Measurements from ENCODE around the gene RNF224.
"Not testable (repeated sequence)": the region's sequence is repeated elsewhere in the genome, so short reads cannot be mapped to it uniquely, and the experiment has no call there.

Gene RNF224

GRCh38 chr9:137228968-137229896 lies 1.9 kb downstream of the RNF224 start:
- no peak for DNase-seq

DNA sequence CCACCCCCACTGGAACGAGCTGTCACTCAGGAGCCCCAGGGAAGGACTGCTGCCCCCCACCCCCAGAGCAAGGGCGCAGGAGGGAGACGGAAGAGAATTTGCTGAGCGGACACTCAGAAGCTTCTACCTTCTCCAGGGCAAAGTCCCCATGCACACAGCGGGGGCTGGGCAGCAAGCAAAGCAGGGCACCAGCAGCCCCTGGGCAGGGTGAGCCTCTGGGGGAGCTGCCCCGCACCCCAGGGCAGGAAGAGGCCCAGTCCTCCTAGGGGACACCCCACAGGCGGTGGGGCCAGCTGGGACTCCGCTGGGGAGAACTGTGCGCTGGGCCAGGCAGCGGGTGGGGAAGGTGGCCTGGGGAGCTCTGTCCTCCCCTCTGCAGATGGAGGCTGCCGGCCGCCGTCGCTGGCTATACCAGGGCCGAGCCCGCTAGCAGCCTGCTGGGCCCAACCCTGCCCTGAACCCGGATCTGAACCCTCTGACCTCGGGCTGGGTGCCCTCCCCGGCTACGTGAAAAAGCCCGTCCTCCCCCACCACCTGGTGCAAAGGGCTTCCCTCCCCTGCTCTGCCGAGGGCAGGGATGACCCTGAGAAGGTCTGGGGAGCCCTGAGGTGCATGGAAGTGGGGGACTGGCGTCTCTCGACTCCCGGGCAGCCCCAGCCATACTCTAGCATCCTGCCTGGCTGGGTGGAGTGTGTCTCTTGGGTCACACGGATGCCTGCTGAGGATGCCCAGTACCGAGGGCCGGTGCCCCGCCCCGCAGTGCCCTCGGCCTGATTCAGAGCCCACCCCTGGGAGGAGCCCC lies 2.8 kb downstream of the RNF224 start:
- no peak for DNase-seq

GRCh38 chr9:137230705-137231371 lies 3.5 kb downstream of the RNF224 start, which contains the start of gene SLC34A3:
Gene SLC34A3 (plus strand): TSS chr9:137230901. CDS start chr9:137231703, 802 bp downstream.
- no peak for DNase-seq

GRCh38 chr9:137231372-137232039 lies 4.2 kb downstream of the RNF224 start:
- no peak for DNase-seq

DNA sequence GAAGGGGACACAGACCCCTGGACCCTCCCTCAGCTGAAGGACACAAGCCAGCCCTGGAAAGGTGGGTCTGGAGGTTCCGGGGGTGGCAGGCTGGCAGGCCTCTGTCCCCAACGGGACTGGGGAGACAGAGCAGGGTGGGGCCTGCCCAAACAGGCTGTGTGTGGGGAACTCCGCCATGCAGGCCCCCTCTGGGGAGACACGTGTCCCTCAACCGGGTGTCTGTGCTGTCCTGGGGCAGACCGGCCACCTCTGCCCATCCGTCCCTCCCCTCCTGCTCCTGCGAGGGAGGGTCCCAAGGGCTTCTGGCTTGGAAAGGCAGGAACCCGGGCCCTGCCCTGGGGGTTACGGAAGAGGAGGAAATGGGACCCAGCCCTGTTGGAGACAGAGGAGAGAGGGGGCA lies 4.8 kb downstream of the RNF224 start:
- DNase-seq = no peak

- DNase-seq = no peak
Measured at GRCh38 chr9:137232510-137232909, 5.2 kb downstream of the RNF224 start.

DNA sequence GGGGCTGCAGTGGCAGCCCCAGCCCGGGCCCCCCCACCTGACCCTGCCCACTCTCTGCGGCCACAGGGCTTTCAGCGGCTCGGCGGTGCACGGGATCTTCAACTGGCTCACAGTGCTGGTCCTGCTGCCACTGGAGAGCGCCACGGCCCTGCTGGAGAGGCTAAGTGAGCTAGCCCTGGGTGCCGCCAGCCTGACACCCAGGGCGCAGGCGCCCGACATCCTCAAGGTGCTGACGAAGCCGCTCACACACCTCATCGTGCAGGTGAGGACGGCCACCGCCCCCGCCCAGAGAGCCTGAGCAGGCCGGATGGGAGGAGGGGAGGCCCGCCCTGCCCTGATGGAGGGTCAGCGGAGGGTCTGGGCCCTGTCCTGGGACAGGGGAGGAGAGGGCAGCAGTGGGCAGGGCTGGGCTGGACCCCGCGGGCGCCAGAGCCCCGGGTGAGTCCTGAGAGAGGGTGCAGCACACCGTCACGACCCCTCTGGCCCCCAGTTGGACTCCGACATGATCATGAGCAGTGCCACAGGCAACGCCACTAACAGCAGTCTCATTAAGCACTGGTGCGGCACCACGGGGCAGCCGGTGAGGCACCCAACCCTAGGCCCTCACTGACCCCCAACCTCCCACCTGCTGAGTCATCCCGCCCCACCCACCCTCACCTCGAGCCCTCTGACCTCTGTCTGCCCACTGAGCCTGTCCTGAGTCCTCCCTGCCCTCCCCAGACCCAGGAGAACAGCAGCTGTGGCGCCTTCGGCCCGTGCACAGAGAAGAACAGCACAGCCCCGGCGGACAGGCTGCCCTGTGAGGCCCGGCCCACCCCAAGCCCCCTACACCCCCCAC lies 6.1 kb downstream of the RNF224 start:
- no peak for DNase-seq

DNA sequence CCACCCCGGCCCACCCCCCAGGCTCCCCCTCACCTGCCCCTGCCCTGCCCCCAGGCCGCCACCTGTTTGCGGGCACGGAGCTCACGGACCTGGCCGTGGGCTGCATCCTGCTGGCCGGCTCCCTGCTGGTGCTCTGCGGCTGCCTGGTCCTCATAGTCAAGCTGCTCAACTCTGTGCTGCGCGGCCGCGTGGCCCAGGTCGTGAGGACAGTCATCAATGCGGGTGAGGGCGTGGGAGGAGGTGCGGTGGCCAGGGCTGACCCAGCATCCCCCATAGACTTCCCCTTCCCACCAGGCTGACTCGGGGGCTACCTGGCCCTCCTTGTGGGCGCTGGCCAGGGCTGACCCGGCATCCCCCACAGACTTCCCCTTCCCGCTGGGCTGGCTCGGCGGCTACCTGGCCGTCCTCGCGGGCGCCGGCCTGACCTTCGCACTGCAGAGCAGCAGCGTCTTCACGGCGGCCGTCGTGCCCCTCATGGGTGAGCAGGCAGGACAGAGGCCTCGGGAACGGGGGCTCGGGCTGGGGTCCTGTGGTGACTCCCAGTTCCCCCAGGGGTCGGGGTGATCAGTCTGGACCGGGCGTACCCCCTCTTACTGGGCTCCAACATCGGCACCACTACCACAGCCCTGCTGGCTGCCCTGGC lies 6.9 kb downstream of the RNF224 start:
- no peak for DNase-seq

- DNase-seq = no peak
Measured at GRCh38 chr9:137234758-137235423, 7.6 kb downstream of the RNF224 start.

GRCh38 chr9:137235424-137236237 lies 8.3 kb downstream of the RNF224 start:
- no peak for DNase-seq

- peak; percentile 52 for DNase-seq
Measured at GRCh38 chr9:137236238-137236935, 9.1 kb downstream of the RNF224 start.

GRCh38 chr9:137236936-137237421 lies 9.7 kb downstream of the RNF224 start:
- DNase-seq = no peak

DNA sequence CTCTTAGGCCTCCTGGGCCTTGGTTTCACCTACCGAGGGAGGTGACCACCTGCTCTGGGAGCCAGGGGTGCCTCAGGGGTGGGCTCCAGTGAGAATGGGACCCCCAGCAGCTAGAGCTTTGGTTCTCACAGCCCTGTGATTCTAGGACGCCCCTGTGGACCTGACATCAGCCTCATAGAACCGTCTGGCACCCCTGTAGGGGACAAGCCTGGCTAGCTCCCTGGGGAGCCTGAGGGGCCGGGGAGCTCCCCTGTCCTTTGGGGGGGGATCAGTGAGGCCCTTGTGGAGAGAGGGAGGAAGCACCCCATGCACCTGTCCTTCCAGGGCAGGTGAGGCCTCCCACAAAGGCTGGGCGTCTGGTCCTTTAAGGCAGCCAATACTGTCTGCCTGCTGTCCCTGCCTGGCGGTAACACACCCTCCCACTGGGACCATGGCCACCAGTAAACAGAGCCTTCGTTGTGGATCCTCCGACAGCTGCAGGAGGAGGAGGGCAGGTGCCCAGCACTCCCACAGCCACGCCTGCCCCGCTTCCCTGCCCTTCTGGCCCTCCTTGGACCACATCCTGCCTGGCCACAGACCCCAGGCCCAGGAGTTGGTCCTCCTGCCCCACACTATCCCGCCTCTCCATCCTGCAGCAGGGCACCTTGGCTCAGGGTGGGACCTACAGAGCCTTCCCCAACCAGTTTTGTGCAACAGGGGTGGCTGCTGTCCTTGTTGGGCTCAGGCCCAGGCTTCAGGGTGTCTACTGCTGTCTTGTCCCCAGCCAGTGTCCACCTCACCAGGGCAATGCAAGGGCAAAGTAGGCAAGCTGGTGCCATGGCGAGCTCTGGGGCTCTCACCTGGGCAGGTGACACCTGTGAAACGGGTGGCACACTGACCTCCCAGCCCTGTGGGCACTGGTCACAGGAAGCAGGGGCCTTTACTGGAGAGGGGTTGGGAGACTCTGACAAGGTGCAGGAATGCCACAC lies 10.7 kb downstream of the RNF224 start:
- no peak for DNase-seq

DNA sequence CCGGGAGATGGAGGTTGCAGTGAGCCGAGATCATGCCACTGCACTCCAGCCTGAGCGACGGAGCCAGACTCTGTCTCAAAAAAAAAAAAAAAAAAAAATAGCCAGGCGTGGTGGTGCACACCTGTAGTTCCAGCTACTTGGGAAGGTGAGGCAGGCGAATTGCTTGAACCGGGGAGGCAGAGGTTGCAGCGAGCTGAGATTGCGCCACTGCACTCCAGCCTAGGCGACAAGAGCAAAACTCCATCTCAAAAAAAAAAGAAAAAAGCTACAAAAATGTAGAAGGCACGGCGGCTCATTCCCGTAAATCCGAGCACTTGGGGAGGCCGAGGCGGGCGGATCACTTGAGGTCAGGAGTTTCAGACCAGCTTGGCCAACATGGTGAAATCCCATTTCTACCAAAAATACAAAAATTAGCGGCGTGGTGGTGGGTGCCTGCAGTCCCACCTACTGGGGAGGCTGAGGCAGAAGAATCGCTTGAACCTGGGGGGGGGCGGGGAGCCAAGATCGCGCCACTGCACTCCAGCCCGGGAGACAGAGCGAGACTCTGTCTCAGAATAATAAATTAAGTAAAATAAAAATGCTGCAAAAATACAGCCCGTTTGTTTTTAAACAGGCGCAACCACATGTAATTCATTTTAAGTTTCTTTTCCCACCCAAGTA lies 12.4 kb downstream of the RNF224 start:
- not testable (repeated sequence) for DNase-seq

DNA sequence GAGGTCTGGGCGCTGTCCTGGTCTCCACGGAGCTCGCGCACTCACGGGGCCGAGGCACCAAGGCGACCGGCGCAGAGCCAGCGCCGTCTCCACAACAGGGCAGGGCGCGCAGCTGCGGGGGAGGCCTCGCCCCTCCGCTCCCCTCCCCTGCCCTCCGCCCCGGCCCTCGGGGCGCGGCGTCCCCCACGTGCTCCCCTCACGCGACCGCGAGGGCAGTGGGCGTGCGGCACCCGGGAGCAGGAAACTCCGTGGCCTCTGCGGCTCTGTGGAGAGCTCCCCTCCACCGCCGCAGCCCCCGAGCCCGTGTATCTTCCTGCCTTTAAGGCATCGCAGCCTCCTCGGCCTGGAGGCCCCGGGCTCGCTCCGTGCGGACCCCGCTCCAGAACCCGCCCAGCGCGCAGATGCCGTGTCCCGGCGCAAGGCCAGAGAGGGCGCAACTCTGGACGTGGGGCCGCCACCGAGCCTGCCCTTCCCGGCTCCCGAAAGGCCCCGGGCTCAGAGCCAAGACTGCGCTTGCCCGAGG lies 13.1 kb downstream of the RNF224 start:
- DNase-seq = no peak

DNA sequence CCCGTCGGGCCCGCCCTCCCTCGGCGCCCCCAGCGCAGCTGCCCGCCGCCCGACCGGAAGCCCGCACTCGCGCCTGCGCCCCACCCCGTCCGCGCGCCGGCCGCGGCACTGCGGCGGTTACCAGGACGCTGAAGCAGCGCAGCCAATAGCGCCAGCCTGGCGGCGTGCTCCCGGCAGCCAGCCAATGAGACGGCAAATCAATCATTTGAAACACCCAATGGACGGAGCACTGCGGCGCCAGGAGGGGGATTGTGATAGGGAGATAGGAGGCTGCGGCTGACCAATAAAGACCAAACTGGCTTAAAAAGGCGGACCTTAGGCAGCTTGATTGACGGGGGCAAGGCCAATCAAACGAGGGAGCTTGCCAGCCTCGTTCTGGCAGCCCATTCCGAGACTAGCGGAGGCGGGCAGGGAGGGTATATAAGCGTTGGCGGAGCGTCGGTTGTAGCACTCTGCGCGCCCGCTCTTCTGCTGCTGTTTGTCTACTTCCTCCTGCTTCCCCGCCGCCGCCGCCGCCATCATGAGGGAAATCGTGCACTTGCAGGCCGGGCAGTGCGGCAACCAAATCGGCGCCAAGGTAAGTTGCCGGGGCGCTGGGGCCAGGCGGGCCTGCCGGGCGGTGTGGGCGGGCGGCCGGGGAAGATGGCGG lies 13.7 kb downstream of the RNF224 start, which contains the start of gene TUBB4B:
Gene TUBB4B, plus strand, starts transcription at position 447 of the 649 bp plus-strand sequence. Its CDS starts 74 bp downstream, at position 521.
- DNase-seq = peak; percentile 99
